T-helper 17 cell (primary cell): Measurements from ENCODE around the gene KLHL11. TPM values are rescaled to one million over a fixed set of nuclear protein-coding genes. Genes with fewer than 3 reads are reported as not detected.

Experiments used
- ATAC-seq: fragments of 150-1000 bp; cut with Tn5 transposase; 2 replicates; pipeline ENCODE4 v1.10.0; 2021; ENCODE audit warnings: mild to moderate bottlenecking, moderate library complexity
- DNase-seq, 3 donors: peaks; one replicate each; pipeline versions ENCODE4 v3.0.0 to v3.0.0-alpha.2; 2020 to 2021
- H3K9me3 ChIP-seq: one replicate; pipeline ENCODE4 v1.7.0; 2013; ENCODE audit warnings: low read length, mild to moderate bottlenecking; ENCODE audit not compliant: control insufficient read depth, poor library complexity, severe bottlenecking
- H3K27ac Mint-ChIP-seq: one replicate; pipeline ENCODE4 v1.8.0; 2022; ENCODE audit warnings: mild to moderate bottlenecking, moderate library complexity, mixed read lengths
- H3K27me3 Mint-ChIP-seq: one replicate; pipeline ENCODE4 v1.8.0; 2022; ENCODE audit warnings: mixed read lengths
- H3K36me3 Mint-ChIP-seq: one replicate; pipeline ENCODE4 v1.8.0; 2022; ENCODE audit warnings: low read depth, mixed read lengths
- H3K4me1 Mint-ChIP-seq: one replicate; pipeline ENCODE4 v1.8.0; 2022; ENCODE audit warnings: mild to moderate bottlenecking, mixed read lengths
- H3K4me3 Mint-ChIP-seq: one replicate; pipeline ENCODE4 v1.8.0; 2022; ENCODE audit warnings: mild to moderate bottlenecking, moderate library complexity, mixed read lengths
- total RNA-seq, 4 donors: library from RNA in 2 of 4; stranded (reverse) in 2 of 4; gene quantifications; one replicate each; pipeline ENCODE4 v1.2.3 and lab custom pipeline; 2022 to 2026

Gene KLHL11, protein sequence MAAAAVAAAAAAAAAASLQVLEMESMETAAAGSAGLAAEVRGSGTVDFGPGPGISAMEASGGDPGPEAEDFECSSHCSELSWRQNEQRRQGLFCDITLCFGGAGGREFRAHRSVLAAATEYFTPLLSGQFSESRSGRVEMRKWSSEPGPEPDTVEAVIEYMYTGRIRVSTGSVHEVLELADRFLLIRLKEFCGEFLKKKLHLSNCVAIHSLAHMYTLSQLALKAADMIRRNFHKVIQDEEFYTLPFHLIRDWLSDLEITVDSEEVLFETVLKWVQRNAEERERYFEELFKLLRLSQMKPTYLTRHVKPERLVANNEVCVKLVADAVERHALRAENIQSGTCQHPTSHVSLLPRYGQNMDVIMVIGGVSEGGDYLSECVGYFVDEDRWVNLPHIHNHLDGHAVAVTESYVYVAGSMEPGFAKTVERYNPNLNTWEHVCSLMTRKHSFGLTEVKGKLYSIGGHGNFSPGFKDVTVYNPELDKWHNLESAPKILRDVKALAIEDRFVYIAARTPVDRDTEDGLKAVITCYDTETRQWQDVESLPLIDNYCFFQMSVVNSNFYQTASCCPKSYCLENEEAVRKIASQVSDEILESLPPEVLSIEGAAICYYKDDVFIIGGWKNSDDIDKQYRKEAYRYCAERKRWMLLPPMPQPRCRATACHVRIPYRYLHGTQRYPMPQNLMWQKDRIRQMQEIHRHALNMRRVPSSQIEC
- 10 to 100 TPM; 17.7 to 31.6 TPM for total RNA-seq
- total RNA-seq (lab: John Stamatoyannopoulos, UW), result 37.8 to 64.1 reads per million in 2 donors

GRCh38 chr17:41864836-41865595, at the start of gene KLHL11:
Gene KLHL11, minus strand, starts transcription at chr17:41865423. Its CDS starts 53 bp downstream, at chr17:41865370.
- H3K27ac Mint-ChIP-seq, result no peak within 1 kb of the TSS
- DNase-seq, result peak; percentile 81 to 86 (median 81)
- no peaks in the 10 kb centered on the region for H3K36me3 Mint-ChIP-seq
- peak; percentile 92 for ATAC-seq
- no peaks in the 10 kb centered on the region for H3K27me3 Mint-ChIP-seq
- no peak within 1 kb of the TSS for H3K4me3 Mint-ChIP-seq
- no peaks in the 10 kb centered on the region for H3K9me3 ChIP-seq
- H3K4me1 Mint-ChIP-seq, result peaks cover 21% of the 10 kb centered on the region

GRCh38 chr17:41915020-41915419, 49.8 kb upstream of the KLHL11 start:
- Mint-ChIP-seq H3K4me3 (no peak overlapping the region), H3K27ac (peak overlapping the region; percentile 77), H3K27me3 (no peaks in the 10 kb centered on the region), H3K4me1 (peaks cover 24% of the 10 kb centered on the region), H3K36me3 (peaks cover 2% of the 10 kb centered on the region)
- DNase-seq (no peak), ATAC-seq (no peak)
- H3K9me3 ChIP-seq, result no peaks in the 10 kb centered on the region

DNA sequence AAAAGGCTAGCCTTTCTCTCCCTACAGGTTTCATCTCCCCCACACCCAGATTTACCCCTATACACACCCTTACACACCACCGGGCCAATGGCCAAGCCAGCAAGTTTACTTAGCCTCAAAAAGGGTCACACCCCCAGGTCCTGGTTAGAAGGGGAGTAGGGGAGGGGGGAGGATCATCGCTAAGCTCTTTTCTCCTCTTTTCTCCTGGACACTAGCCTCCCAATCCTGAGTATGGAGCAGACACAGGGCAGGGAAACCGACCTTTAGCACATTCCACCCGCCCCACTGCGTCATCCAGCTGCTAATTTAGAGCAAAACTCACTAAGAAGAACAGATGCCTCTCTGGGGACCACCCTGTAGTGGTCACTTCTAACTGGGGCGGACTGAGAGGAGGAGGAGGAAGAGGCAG, 49.1 kb upstream of the KLHL11 start:
- Mint-ChIP-seq H3K4me1 (peaks cover 23% of the 10 kb centered on the region), H3K27me3 (no peaks in the 10 kb centered on the region), H3K27ac (no peak overlapping the region), H3K36me3 (peaks cover 4% of the 10 kb centered on the region), H3K4me3 (no peak overlapping the region)
- DNase-seq, result no peak
- H3K9me3 ChIP-seq, result no peaks in the 10 kb centered on the region
- ATAC-seq, result no peak

GRCh38 chr17:41913798-41914197, 48.6 kb upstream of the KLHL11 start:
- Mint-ChIP-seq H3K4me1 (peaks cover 21% of the 10 kb centered on the region), H3K4me3 (no peak overlapping the region)

DNA sequence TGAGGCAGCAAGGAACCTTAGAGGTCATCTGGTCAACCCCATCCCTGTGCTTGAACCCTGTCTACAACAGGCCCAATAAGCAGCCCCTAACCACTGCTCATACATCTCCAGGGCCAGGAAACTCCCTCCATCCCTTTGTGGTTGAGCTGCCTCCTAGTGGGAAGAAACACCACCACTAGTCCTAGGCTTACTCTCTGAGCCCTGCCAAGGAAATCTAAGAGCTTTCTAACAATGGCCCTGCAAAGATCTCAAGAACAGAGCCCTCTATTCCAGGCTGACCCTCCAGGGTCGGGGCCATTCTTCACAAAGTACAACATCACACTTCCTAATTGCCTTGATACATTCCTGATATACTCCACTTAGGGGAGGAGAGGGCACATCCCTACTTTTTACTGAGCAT, 47.7 kb upstream of the KLHL11 start:
- H3K36me3 Mint-ChIP-seq, result peaks cover 6% of the 10 kb centered on the region

More at GRCh38 chr17:41913798-41914197, 48.6 kb upstream of the KLHL11 start:
- Mint-ChIP-seq H3K27ac (no peak overlapping the region), H3K27me3 (no peaks in the 10 kb centered on the region), H3K36me3 (peaks cover 6% of the 10 kb centered on the region)
- DNase-seq (no peak), ATAC-seq (no peak)
- no peaks in the 10 kb centered on the region for H3K9me3 ChIP-seq

GRCh38 chr17:41910701-41911391, 45.6 kb upstream of the KLHL11 start:
- DNase-seq (no peak), ATAC-seq (no peak)
- Mint-ChIP-seq H3K27me3 (no peaks in the 10 kb centered on the region), H3K27ac (peak overlapping the region; percentile 67), H3K4me1 (peaks cover 12% of the 10 kb centered on the region), H3K36me3 (peaks cover 10% of the 10 kb centered on the region), H3K4me3 (no peak overlapping the region)
- H3K9me3 ChIP-seq, result no peaks in the 10 kb centered on the region

More for the DNA sequence above, 47.7 kb upstream of the KLHL11 start:
- Mint-ChIP-seq H3K4me1 (peaks cover 21% of the 10 kb centered on the region), H3K4me3 (no peak overlapping the region), H3K27me3 (no peaks in the 10 kb centered on the region), H3K27ac (no peak overlapping the region)
- no peak for ATAC-seq
- no peaks in the 10 kb centered on the region for H3K9me3 ChIP-seq
- no peak for DNase-seq

DNA sequence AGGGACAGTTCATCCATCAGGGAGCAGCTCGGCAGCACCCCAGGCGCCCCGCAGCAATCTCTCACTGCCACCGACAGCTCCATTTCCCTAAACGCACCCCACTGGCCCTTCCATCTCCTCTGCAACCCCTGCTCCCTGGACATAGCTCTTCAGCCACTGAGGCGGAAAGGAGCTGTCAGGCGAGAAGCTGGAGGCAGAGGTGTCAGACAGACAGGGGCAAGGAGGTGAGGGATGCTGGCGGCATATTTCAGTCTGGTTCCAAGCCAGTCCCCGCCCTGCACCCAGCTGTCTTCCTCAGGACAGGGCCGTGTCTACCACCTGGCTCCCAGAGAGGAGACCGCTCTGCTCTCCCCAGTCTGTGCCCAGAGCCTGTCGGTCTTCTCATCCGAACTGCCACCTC, 43.9 kb upstream of the KLHL11 start:
- H3K4me1 Mint-ChIP-seq, result peaks cover 7% of the 10 kb centered on the region
- no peak overlapping the region for H3K4me3 Mint-ChIP-seq
- no peak overlapping the region for H3K27ac Mint-ChIP-seq
- no peaks in the 10 kb centered on the region for H3K9me3 ChIP-seq
- ATAC-seq (no peak), DNase-seq (no peak)
- H3K36me3 Mint-ChIP-seq, result peaks cover 10% of the 10 kb centered on the region
- H3K27me3 Mint-ChIP-seq, result no peaks in the 10 kb centered on the region

GRCh38 chr17:41907633-41908539, 42.7 kb upstream of the KLHL11 start:
- no peaks in the 10 kb centered on the region for H3K27me3 Mint-ChIP-seq
- H3K27ac Mint-ChIP-seq, result peak overlapping the region; percentile 43
- ATAC-seq (no peak), DNase-seq (no peak)
- peaks cover 3% of the 10 kb centered on the region for H3K4me1 Mint-ChIP-seq
- peaks cover 12% of the 10 kb centered on the region for H3K36me3 Mint-ChIP-seq
- no peak overlapping the region for H3K4me3 Mint-ChIP-seq
- no peaks in the 10 kb centered on the region for H3K9me3 ChIP-seq

GRCh38 chr17:41907185-41907556, 41.9 kb upstream of the KLHL11 start:
- peaks cover 3% of the 10 kb centered on the region for H3K4me1 Mint-ChIP-seq
- DNase-seq, result no peak
- no peaks in the 10 kb centered on the region for H3K9me3 ChIP-seq
- H3K27me3 Mint-ChIP-seq, result no peaks in the 10 kb centered on the region
- ATAC-seq, result no peak
- peaks cover 11% of the 10 kb centered on the region for H3K36me3 Mint-ChIP-seq
- no peak overlapping the region for H3K27ac Mint-ChIP-seq
- H3K4me3 Mint-ChIP-seq, result no peak overlapping the region

DNA sequence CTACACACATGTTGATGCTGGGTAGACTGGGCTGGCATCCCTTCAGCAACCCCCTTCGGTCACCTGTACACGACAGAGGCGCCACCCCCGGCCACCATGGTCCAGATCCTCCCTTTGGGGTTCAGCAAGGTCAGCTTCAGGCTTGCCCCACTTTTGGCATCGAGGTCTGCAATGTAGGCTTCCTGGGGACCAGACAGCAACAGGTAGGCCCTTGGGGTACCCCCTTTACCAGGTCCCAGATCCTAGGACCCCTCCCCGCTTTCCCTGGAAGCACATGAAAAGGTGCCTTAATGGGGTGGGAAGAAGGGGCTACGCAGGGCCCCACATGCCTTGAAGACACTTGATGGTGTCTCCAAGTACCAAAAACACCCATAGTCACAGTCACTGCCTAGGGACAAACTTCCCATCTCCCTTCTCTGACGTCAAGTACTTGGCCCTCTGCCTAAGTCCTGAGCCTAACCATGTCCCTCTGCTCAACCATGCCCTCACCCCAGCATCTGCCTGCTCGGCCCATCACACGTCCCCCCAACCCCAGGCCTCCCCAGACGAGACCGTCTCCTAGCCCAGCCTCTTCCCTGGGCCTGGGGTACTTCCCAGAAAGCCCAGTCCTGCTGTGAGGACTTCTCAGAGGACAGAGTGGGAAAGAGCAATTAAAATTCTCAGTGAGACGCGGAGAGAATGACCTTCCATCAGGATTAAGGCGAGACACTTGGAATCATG, 41.4 kb upstream of the KLHL11 start:
- Mint-ChIP-seq H3K4me1 (peaks cover 3% of the 10 kb centered on the region), H3K36me3 (peaks cover 13% of the 10 kb centered on the region), H3K27ac (no peak overlapping the region), H3K4me3 (no peak overlapping the region), H3K27me3 (no peaks in the 10 kb centered on the region)
- no peak for DNase-seq
- H3K9me3 ChIP-seq, result no peaks in the 10 kb centered on the region
- no peak for ATAC-seq

DNA sequence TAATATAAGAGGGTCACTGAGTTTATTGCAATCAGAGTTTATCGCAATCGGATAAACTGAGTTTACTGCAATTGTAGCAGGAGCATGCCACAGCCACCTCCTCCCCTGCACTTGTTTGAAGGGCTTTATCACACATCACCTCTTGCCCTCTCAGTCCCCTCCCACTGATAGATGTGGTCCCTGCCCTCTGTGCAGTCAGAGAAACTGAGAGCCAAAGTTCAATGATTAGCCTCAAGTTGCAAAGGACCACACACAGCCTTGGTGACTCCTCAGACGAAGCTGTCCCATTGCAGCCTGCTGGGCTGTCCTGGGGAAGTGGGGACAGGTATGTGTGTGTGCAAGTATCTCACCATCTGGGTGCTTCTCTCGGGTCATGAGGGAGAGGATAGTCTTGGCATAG, 39.9 kb upstream of the KLHL11 start:
- H3K4me1 Mint-ChIP-seq, result peaks cover 5% of the 10 kb centered on the region
- peak overlapping the region; percentile 67 for H3K27ac Mint-ChIP-seq
- ATAC-seq (no peak), DNase-seq (no peak)
- no peaks in the 10 kb centered on the region for H3K27me3 Mint-ChIP-seq
- H3K9me3 ChIP-seq, result no peaks in the 10 kb centered on the region
- H3K4me3 Mint-ChIP-seq, result no peak overlapping the region
- H3K36me3 Mint-ChIP-seq, result peaks cover 13% of the 10 kb centered on the region
